Peyer's patch (tissue), 4 donors: ENCODE data around the gene SORBS2.

Source experiments
- CTCF ChIP-seq, 6 experiments: fragments of 450-650 bp in 4 of 6; fragments of 200-600 bp in 2 of 6; sonication (generic) in 1 of 6; IDR thresholded peaks; one replicate each; pipeline ENCODE4 v1.5.1; 2017 to 2019; ENCODE audit warnings: antibody characterized with exemption in 6 of 6, mild to moderate bottlenecking in 3 of 6, moderate library complexity in 1 of 6
- POLR2A ChIP-seq, 2 donors: fragments of 450-650 bp; IDR thresholded peaks; one replicate each; pipeline ENCODE4 v1.5.1; 2017; ENCODE audit warnings: antibody characterized with exemption in 2 of 2, mild to moderate bottlenecking in 2 of 2, moderate library complexity in 2 of 2

- TF ChIP-seq CTCF (IDR thresholded peaks at IDR 0.05) (no peak), POLR2A (IDR thresholded peaks at IDR 0.05) (no peak)
These were observed 95.8 kb downstream of the SORBS2 start for GRCh38 chr4:185716141-185716551.
